ENCODE results near the gene RPS6KA2.

The RPS6KA2 gene

DNA sequence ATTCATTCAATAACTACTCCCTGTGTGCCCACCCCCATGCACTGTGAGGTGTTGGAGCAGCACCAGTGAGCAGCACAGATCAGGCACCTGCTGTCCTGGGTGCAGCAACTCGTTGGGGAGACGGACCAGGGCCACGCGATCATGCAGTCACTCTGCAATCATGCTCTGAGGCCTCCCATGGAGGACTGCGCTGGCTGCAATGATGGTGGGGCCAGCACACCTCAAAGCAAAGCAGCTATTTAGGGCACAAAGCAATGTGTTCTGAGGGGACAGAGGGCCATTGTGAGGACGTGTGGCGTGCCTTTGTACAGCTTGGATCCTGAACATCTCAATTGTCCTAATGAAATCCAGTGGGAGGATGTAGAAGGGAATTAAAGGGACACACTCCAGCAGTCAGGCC, 203.3 kb downstream of the RPS6KA2 start:
- TF ChIP-seq, protein P1, sequence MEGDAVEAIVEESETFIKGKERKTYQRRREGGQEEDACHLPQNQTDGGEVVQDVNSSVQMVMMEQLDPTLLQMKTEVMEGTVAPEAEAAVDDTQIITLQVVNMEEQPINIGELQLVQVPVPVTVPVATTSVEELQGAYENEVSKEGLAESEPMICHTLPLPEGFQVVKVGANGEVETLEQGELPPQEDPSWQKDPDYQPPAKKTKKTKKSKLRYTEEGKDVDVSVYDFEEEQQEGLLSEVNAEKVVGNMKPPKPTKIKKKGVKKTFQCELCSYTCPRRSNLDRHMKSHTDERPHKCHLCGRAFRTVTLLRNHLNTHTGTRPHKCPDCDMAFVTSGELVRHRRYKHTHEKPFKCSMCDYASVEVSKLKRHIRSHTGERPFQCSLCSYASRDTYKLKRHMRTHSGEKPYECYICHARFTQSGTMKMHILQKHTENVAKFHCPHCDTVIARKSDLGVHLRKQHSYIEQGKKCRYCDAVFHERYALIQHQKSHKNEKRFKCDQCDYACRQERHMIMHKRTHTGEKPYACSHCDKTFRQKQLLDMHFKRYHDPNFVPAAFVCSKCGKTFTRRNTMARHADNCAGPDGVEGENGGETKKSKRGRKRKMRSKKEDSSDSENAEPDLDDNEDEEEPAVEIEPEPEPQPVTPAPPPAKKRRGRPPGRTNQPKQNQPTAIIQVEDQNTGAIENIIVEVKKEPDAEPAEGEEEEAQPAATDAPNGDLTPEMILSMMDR (IDR thresholded peaks at IDR 0.05; ENCODE audit: control insufficient read depth, extremely low read depth, insufficient read depth) = no peak
- H3K4me3 ChIP-seq (ENCODE audit: low read depth, low read length) = no peak overlapping the region
- DNase-seq (ENCODE audit: low read depth) = no peak

DNA sequence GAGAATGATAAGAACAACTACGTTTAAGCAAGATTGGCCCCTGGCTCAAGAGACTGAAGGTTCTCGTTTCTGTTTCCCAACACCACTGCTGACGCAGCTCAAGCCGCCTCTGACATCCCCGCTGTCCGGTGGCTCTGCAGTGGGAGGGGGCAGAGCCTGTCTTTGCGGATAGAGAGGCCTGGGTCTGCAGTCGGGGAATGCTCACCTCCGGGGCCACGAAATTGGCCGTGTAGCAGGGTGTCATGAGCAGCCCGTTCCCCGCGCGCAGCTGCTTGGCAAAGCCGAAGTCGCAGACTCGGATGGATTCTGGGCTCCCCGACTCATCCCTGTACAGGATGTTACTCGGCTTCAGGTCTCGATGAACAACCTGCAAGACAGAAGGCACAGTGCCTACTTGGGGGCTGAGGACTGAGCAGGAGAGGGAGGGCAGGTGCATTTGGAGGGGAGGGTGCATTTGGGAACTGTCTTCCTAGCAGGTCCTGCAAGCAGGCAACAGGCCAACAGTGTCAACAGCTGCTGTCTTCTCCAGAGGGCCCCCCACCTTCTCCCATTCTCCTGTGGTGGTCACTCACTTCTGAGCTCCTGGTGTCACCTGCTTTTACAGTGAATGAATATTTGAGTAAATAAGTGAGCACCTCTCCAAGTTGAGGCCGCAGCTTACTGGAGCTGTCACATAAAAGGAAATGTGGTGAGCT, 203.9 kb downstream of the RPS6KA2 start:
- H3K4me3 ChIP-seq (ENCODE audit: low read depth, low read length) = no peak overlapping the region
- no peak for DNase-seq (ENCODE audit: low read depth)
- TF ChIP-seq, protein P1 (IDR thresholded peaks at IDR 0.05; ENCODE audit: control insufficient read depth, extremely low read depth, insufficient read depth) = no peak

DNA sequence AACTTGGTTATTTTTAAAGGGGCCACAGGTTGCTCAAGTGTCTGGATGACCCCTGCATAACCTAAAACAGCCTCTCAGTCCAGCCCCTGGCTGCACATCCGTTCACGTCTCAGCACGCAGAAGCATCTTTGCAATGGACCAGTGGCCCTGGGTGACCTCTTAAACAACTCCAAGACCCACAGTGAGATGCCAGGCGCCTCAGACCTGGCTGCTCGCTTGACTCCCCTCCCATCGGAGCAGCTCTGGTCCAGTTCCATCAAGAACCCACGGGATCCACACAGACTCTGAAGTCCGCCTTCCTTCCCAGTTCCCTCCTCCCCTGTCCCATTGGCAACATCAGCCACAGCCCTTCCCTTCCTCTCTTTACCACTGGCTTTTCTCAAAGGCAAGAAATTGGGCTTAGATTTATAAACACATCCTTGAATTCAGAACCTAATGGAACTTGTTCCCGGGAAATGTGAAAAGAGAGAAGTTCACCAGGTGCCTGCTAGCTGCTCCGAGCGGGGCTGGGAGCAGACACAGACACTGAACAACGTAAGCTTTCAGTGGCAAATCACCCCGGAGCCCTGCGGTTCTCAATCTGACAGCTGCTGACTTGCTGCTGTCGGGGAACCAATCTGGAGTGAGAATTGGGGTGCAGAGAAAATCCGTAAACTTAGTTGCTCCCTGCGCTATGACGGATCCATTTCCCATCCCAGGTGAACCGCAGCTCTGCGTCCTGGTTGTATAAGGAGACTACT, 204.7 kb downstream of the RPS6KA2 start:
- no peak overlapping the region for H3K4me3 ChIP-seq (ENCODE audit: low read depth, low read length)
- TF ChIP-seq, protein P1 (IDR thresholded peaks at IDR 0.05; ENCODE audit: control insufficient read depth, extremely low read depth, insufficient read depth) = no peak
- DNase-seq (ENCODE audit: low read depth) = no peak

DNA sequence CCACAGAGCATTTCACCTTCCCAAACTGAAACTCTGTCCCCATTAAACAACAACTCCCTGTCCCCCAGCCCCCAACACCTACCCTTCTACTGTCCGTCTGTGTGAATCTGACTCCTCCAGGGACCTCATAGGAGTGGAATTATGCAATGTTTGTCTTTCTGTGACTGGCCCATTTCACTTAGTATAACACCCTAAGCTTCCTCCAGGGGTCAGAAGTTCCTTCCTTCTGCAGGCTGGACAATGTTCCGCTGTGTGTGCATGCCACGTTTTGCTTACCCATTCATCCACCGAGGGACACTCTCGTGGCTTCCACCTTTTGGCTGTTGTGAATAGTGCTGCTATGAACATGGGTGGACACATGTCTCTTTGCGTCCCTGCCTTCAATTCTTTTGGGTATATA, 206.7 kb downstream of the RPS6KA2 start:
- H3K4me3 ChIP-seq (ENCODE audit: low read depth, low read length) = no peak overlapping the region
- DNase-seq (ENCODE audit: low read depth) = peak; percentile 27
- TF ChIP-seq, protein P1 (IDR thresholded peaks at IDR 0.05; ENCODE audit: control insufficient read depth, extremely low read depth, insufficient read depth) = peak; percentile 44

DNA sequence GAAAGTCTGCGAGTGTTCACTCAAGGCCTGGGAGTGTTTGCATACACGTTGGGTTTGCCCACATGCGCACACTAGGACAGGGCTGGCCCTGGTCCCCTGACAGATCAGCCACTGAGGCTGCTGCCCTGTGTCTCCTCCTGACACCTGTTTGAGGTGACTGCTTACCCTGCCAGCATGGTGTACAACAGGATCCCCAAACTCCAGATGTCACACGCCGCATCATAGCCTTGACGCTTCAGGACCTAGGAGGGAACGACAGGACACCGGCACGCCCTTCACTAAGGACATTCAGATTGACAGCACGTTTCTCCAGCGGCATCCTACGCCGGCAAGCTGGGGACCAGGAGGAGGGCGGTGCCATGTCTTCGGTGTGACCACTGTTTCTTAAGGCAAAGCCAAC, 207.3 kb downstream of the RPS6KA2 start:
- H3K4me3 ChIP-seq (ENCODE audit: low read depth, low read length) = no peak overlapping the region
- TF ChIP-seq, protein P1 (IDR thresholded peaks at IDR 0.05; ENCODE audit: control insufficient read depth, extremely low read depth, insufficient read depth) = no peak
- no peak for DNase-seq (ENCODE audit: low read depth)

DNA sequence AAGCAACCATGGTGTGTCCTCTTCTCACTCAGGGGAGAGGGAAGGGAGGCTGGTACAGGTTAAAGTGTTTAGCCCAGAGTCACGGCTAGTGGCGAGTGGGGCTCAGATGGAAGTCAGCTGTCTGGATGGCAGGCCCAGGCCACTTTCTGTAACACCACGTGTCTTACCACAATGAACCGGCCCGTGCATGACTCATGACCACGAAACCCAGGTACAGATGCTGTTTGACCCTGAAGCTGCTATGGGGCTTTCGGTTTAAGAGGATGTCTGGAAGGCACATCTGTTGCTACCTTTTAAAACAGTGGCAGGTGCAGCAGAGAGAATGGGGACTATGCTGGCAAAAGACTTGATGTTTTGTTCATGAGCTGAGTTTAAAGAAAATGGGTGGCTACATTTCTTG, 207.8 kb downstream of the RPS6KA2 start:
- TF ChIP-seq, protein P1 (IDR thresholded peaks at IDR 0.05; ENCODE audit: control insufficient read depth, extremely low read depth, insufficient read depth) = no peak
- DNase-seq (ENCODE audit: low read depth) = no peak
- H3K4me3 ChIP-seq (ENCODE audit: low read depth, low read length) = no peak overlapping the region

Measured in LNCaP clone FGC (cell line).